ENCODE results near the gene ZNF324. TPM values are rescaled to one million over a fixed set of nuclear protein-coding genes. Genes with fewer than 3 reads are reported as not detected.
A peak's percentile ranks its signal among the peaks of the same experiment; 100 is the strongest.

ZNF324 gene
- total RNA-seq, 1 experiment from 2014 or later, result 11.3 TPM

- peaks cover 12 to 31% of the 10 kb centered on the region in 2 experiments for H3K4me1 ChIP-seq (ENCODE audit: control insufficient read depth in 1 of 2, insufficient read depth in 2 of 2, low read length in 2 of 2)
- no peak for DNase-seq (ENCODE audit: low read depth, low spot score)
- H3K9ac ChIP-seq (ENCODE audit: low read length), result peak overlapping the region; percentile 63
- peak overlapping the region; percentile 82 for H3K4me2 ChIP-seq (ENCODE audit: low read length)
- H3K9me3 ChIP-seq (ENCODE audit: control insufficient read depth in 1 of 2, insufficient read depth in 1 of 2, low read depth in 1 of 2, low read length in 2 of 2), result no peaks in the 10 kb centered on the region
- POLR2A ChIA-PET, result interaction anchor here (0.9 to 3.8 kb wide), 7 partner anchors 22 to 159 kb away, joined by 3 to 33 read pairs (median 10); partner anchors contain the start of genes CHMP2A, TRIM28 and ZNF497
- no peaks in the 10 kb centered on the region for H3K27me3 ChIP-seq (ENCODE audit: insufficient read depth, low read length)
- no peaks in the 10 kb centered on the region for H4K20me1 ChIP-seq (ENCODE audit: insufficient read depth)
- H3K79me2 ChIP-seq (ENCODE audit: insufficient read depth, low read length), result peaks cover 22% of the 10 kb centered on the region
- peak overlapping the region; percentile 91 for H3K27ac ChIP-seq (ENCODE audit: low read depth, low read length)
- H3K36me3 ChIP-seq (ENCODE audit: control insufficient read depth in 1 of 2, insufficient read depth in 2 of 2, low read length in 2 of 2), result peaks cover 0 to 5% of the 10 kb centered on the region in 2 experiments; a peak in 1 of 4 replicates
- ATAC-seq, result no peak
- RAD21 ChIA-PET (ENCODE audit: low non-redundant PET in 1 of 2, low total read pairs in 2 of 2, uncharacterized antibody in 2 of 2, unreplicated experiment in 2 of 2), result no interaction called here
- CTCF ChIA-PET, result interaction anchor here (1.1 to 3.3 kb wide), 2 partner anchors 33 to 54 kb away, joined by 3 to 20 read pairs; partner anchors contain the start of gene CHMP2A
- peak overlapping the region; percentile 38 for H2AFZ ChIP-seq (ENCODE audit: low read depth, low read length, poor library complexity, severe bottlenecking)
- H3K9me2 ChIP-seq (ENCODE audit: insufficient read depth), result no peaks in the 10 kb centered on the region
- TF ChIP-seq CEBPB (IDR thresholded peaks at IDR 0.05; ENCODE audit: low read depth), result no peak
- TF ChIP-seq POLR2AphosphoS5 (IDR thresholded peaks at IDR 0.05; ENCODE audit: low read depth, low read length), result 0 out of 2 replicates have a peak, but pooled peaks have one; percentile 6
- no peak for TF ChIP-seq EZH2 (IDR thresholded peaks at IDR 0.05)
- TF ChIP-seq ZNF274 (IDR thresholded peaks at IDR 0.05; ENCODE audit: low read depth, low read length), result no peak
- no TSS peak for BruUV-seq (replicated peaks)
- H3K4me3 ChIP-seq (replicated peaks in 1 of 2; ENCODE audit: low read depth in 1 of 2, low read length in 2 of 2), result peak overlapping the region; percentile 27 to 50
- intact Hi-C loops (cut with micrococcal nuclease), result loop anchor here (2.0 kb wide), 1 partner anchor 51 kb away; the partner anchor contains the start of gene MZF1
Observed at GRCh38 chr19:58521651-58522050, 54.8 kb downstream of the ZNF324 start.

- no peaks in the 10 kb centered on the region for H3K36me3 ChIP-seq (ENCODE audit: control insufficient read depth in 1 of 2, insufficient read depth in 2 of 2, low read length in 2 of 2)
- no peak overlapping the region for H3K4me2 ChIP-seq (ENCODE audit: low read length)
- POLR2A ChIA-PET, result interaction anchor here (3.8 kb wide), 1 partner anchor 21 kb away, joined by 31 read pairs; the partner anchor contains the start of gene TRIM28
- RAD21 ChIA-PET (ENCODE audit: low non-redundant PET in 1 of 2, low total read pairs in 2 of 2, uncharacterized antibody in 2 of 2, unreplicated experiment in 2 of 2), result no interaction called here
- no peak overlapping the region; the same call in 1 of the 2 replicates for H3K27ac ChIP-seq (ENCODE audit: low read depth, low read length)
- H3K9ac ChIP-seq (ENCODE audit: low read length), result no peak overlapping the region
- H3K9me2 ChIP-seq (ENCODE audit: insufficient read depth), result no peaks in the 10 kb centered on the region
- CTCF ChIA-PET, result interaction anchor here (1.6 kb wide), 1 partner anchor 9 kb away, joined by 6 read pairs; no protein-coding TSS in a partner anchor
- BruUV-seq (replicated peaks), result no TSS peak
- intact Hi-C loops (cut with micrococcal nuclease), result no loop called here
- TF ChIP-seq SRF (IDR thresholded peaks at IDR 0.05; ENCODE audit: low read depth) (no peak), ZFX (IDR thresholded peaks at IDR 0.05) (no peak)
- no peak overlapping the region for H3K4me3 ChIP-seq (replicated peaks in 1 of 2; ENCODE audit: low read depth in 1 of 2, low read length in 2 of 2)
- no peak for ATAC-seq
- H4K20me1 ChIP-seq (ENCODE audit: insufficient read depth), result no peaks in the 10 kb centered on the region
- H3K4me1 ChIP-seq (ENCODE audit: control insufficient read depth in 1 of 2, insufficient read depth in 2 of 2, low read length in 2 of 2), result peaks cover 12 to 26% of the 10 kb centered on the region in 2 experiments
- H2AFZ ChIP-seq (ENCODE audit: low read depth, low read length, poor library complexity, severe bottlenecking), result no peak overlapping the region
- DNase-seq (ENCODE audit: low read depth, low spot score), result no peak
- H3K79me2 ChIP-seq (ENCODE audit: insufficient read depth, low read length), result peaks cover 12% of the 10 kb centered on the region
- H3K27me3 ChIP-seq (ENCODE audit: insufficient read depth, low read length), result no peaks in the 10 kb centered on the region
- H3K9me3 ChIP-seq (ENCODE audit: control insufficient read depth in 1 of 2, insufficient read depth in 1 of 2, low read depth in 1 of 2, low read length in 2 of 2), result no peaks in the 10 kb centered on the region
Observed at GRCh38 chr19:58522709-58523108, 55.8 kb downstream of the ZNF324 start.

Other genes starting within 250 kb of the ZNF324 start
- 46.3 TPM for gene ZNF544, start 238.2 kb upstream of the ZNF324 start, total RNA-seq (2021; ENCODE audit: unreplicated experiment)
- gene ZNF8, start 188.1 kb upstream of the ZNF324 start, total RNA-seq (2021; ENCODE audit: unreplicated experiment), result 6.4 TPM
- 28.1 TPM for gene ERVK3-1, start 161.7 kb upstream of the ZNF324 start, total RNA-seq (2021; ENCODE audit: unreplicated experiment)
- 4.6 TPM for gene ZSCAN22, start 140.1 kb upstream of the ZNF324 start, total RNA-seq (2021; ENCODE audit: unreplicated experiment)
- gene A1BG, start 113.6 kb upstream of the ZNF324 start, total RNA-seq (2021; ENCODE audit: unreplicated experiment), result 1.2 TPM
- gene ZNF497, start 104.3 kb upstream of the ZNF324 start, total RNA-seq (2021; ENCODE audit: unreplicated experiment), result 5.1 TPM
- 3.2 TPM for gene ZNF837, start 86.0 kb upstream of the ZNF324 start, total RNA-seq (2021; ENCODE audit: unreplicated experiment)
- 1,982 TPM for gene RPS5, start 79.8 kb upstream of the ZNF324 start, total RNA-seq (2021; ENCODE audit: unreplicated experiment)
- 1.2 TPM for gene RNF225, start 71.4 kb upstream of the ZNF324 start, total RNA-seq (2021; ENCODE audit: unreplicated experiment)
- gene ZNF584, start 58.4 kb upstream of the ZNF324 start, total RNA-seq (2021; ENCODE audit: unreplicated experiment), result 25.8 TPM
- not detected for gene ZNF132, start 26.9 kb upstream of the ZNF324 start, total RNA-seq (2021; ENCODE audit: unreplicated experiment)
- gene ZNF324B, start 15.5 kb upstream of the ZNF324 start, total RNA-seq (2021; ENCODE audit: unreplicated experiment), result 9.4 TPM
- gene ZNF446, start 9.3 kb downstream of the ZNF324 start, total RNA-seq (2021; ENCODE audit: unreplicated experiment), result 6.5 TPM
- gene SLC27A5, start 44.9 kb downstream of the ZNF324 start, total RNA-seq (2021; ENCODE audit: unreplicated experiment), result 27.1 TPM
- gene ZBTB45, start 52.7 kb downstream of the ZNF324 start, total RNA-seq (2021; ENCODE audit: unreplicated experiment), result 12.0 TPM
- gene TRIM28, start 77.0 kb downstream of the ZNF324 start, total RNA-seq (2021; ENCODE audit: unreplicated experiment), result 908 TPM
- 125 TPM for gene CHMP2A, start 88.0 kb downstream of the ZNF324 start, total RNA-seq (2021; ENCODE audit: unreplicated experiment)
- 120 TPM for gene UBE2M, start 91.5 kb downstream of the ZNF324 start, total RNA-seq (2021; ENCODE audit: unreplicated experiment)
- 33.0 TPM for gene MZF1, start 106.3 kb downstream of the ZNF324 start, total RNA-seq (2021; ENCODE audit: unreplicated experiment)

Data from HCT116 (cell line).